ENCODE results near the gene OBSCN. TPM values are rescaled to one million over a fixed set of nuclear protein-coding genes. Genes with fewer than 3 reads are reported as not detected.

OBSCN gene
- total and polyA plus RNA-seq, 2 of the 13 experiments (the other 11 are each of a cell fraction or from before 2014, with no cell fraction given), result 0.20 TPM

GRCh38 chr1:228166170-228166936 is 41.5 kb upstream of the OBSCN start (continued):
- no peak for TF ChIP-seq REST (IDR thresholded peaks at IDR 0.05; ENCODE audit: borderline replicate concordance in 1 of 2, low read depth in 1 of 2, low read length in 2 of 2)
- TF ChIP-seq MEIS2 (CRISPR knock-in tag; IDR thresholded peaks at IDR 0.05), result peak; percentile 91
- TF ChIP-seq ZBTB14 (CRISPR knock-in tag; IDR thresholded peaks at IDR 0.05), result no peak
- peak; percentile 95 for TF ChIP-seq PRDM10 (CRISPR knock-in tag; IDR thresholded peaks at IDR 0.05; ENCODE audit: low read depth)
- TF ChIP-seq NRL (CRISPR knock-in tag; IDR thresholded peaks at IDR 0.05; ENCODE audit: borderline replicate concordance), result no peak
- TF ChIP-seq GZF1 (CRISPR knock-in tag; IDR thresholded peaks at IDR 0.05), result no peak
- no peak for TF ChIP-seq ZBTB40 (IDR thresholded peaks at IDR 0.05)
- TF ChIP-seq ZBTB40 (CRISPR knock-in tag; IDR thresholded peaks at IDR 0.05), result peak; percentile 29; the same call in 1 of the 2 replicates
- no peak for TF ChIP-seq FOXA1 (IDR thresholded peaks at IDR 0.05)
- TF ChIP-seq FOXA1 (CRISPR knock-in tag; IDR thresholded peaks at IDR 0.05), result peak; percentile 87
